Nephron (organoid): ENCODE data around the gene SRF.

Experiments
- H3K27ac Mint-ChIP-seq, 3 experiments: 2 replicates each; pipeline ENCODE4 v1.8.0; 2020; ENCODE audit warnings: mixed read lengths in 3 of 3, mild to moderate bottlenecking in 2 of 3, moderate library complexity in 1 of 3
- H3K27me3 Mint-ChIP-seq: 2 replicates; pipeline ENCODE4 v1.8.0; 2021; ENCODE audit warnings: low read depth, mild to moderate bottlenecking, moderate library complexity, mixed read lengths
- H3K36me3 Mint-ChIP-seq: 2 replicates; pipeline ENCODE4 v1.8.0; 2020; ENCODE audit warnings: low read depth, mixed read lengths
- H3K4me1 Mint-ChIP-seq: 2 replicates; pipeline ENCODE4 v1.8.0; 2020; ENCODE audit warnings: mixed read lengths
- H3K4me3 Mint-ChIP-seq, 3 experiments: 2 replicates each; pipeline ENCODE4 v1.8.0; 2020; ENCODE audit warnings: mild to moderate bottlenecking in 3 of 3, mixed read lengths in 3 of 3, moderate library complexity in 2 of 3
- H3K9me3 Mint-ChIP-seq: 2 replicates; pipeline ENCODE4 v1.8.0; 2020; ENCODE audit warnings: mixed read lengths
- TF ChIP-seq, protein P1 (sequence below), 3 experiments: fragments of 200-600 bp; sonication (generic); IDR thresholded peaks; one replicate each; pipeline ENCODE4 v1.5.0; 2021; ENCODE audit warnings: antibody characterized with exemption in 3 of 3; ENCODE audit not compliant: unreplicated experiment in 3 of 3

The SRF gene

DNA sequence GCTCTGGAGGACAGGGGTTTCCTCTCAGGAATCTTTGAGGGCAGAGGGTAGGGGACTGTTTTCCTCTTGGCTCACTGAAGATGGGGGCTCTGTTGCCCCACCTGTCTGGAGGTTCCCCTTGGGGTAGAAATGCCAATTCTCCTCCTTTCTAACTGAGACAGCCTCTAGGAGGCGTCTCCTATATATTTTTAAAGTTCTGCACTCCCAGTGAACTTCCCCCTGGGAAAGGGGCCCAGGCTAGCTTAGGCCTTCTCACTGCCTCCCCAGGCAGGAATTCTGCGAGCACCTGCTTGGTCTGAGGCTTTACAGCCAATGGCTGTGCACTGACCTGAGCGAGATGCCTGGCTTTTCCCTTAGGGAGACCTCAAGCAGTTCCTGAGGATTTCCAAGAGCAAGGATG is 24.8 kb upstream of the SRF start:
- Mint-ChIP-seq H3K27me3 (no peaks in the 10 kb centered on the region), H3K27ac (peak overlapping the region in 1 of 3 experiments; percentile 67), H3K9me3 (no peaks in the 10 kb centered on the region), H3K4me3 (no peak overlapping the region), H3K36me3 (peaks cover 39% of the 10 kb centered on the region), H3K4me1 (peaks cover 23% of the 10 kb centered on the region)
- TF ChIP-seq, protein P1, sequence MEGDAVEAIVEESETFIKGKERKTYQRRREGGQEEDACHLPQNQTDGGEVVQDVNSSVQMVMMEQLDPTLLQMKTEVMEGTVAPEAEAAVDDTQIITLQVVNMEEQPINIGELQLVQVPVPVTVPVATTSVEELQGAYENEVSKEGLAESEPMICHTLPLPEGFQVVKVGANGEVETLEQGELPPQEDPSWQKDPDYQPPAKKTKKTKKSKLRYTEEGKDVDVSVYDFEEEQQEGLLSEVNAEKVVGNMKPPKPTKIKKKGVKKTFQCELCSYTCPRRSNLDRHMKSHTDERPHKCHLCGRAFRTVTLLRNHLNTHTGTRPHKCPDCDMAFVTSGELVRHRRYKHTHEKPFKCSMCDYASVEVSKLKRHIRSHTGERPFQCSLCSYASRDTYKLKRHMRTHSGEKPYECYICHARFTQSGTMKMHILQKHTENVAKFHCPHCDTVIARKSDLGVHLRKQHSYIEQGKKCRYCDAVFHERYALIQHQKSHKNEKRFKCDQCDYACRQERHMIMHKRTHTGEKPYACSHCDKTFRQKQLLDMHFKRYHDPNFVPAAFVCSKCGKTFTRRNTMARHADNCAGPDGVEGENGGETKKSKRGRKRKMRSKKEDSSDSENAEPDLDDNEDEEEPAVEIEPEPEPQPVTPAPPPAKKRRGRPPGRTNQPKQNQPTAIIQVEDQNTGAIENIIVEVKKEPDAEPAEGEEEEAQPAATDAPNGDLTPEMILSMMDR (IDR thresholded peaks at IDR 0.05; ENCODE audit: unreplicated experiment in 3 of 3): no peak

DNA sequence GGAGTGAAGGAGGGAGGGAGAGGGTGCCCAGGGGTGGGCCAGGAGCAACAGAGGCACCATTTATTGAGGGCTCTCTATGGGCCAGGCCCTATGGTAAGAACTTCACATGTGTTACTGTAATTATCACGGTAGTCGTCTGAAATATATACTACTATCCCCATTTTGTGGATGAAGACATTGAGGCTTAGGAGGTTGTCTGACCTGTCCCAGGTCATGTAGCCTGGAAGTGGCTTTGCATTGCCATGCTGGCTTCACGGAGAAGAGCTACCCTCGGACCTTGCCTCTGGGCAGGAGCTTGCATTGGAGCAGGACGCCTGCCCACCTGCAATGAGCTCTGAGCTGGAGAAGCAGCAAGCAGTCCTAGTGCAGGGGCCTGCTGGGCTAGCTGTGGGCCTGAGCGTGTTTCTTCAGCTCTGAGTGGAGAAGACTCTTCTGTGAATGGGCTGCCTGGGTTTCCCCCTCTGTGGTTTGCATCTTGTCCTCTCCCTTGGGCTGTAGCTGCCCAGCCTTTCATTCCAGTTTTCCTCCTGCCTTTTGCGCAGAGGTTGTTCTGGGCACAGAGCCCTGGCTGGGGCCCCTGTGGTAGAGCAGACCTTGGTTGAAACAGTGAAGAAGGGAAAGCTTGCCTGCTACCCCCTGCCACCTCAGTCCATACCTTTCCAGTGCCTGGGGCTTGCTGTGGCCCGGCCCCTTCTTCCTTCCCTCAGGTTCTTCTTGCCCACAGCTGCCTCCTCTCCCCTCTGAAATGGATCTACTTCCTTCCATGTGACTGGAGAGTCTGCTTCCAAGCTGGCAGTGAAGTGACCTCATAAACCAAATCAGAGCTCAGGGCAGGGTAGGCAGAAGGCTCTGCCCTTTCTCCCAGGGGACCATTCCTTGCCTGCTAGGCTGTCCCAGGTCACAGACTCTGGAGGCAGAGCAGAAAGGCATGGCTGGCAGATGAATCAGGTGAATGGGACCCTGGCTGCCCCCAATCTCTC is 24.1 kb upstream of the SRF start:
- peaks cover 38% of the 10 kb centered on the region for H3K36me3 Mint-ChIP-seq
- TF ChIP-seq, protein P1 (IDR thresholded peaks at IDR 0.05; ENCODE audit: unreplicated experiment in 3 of 3): no peak
- no peaks in the 10 kb centered on the region for H3K9me3 Mint-ChIP-seq
- H3K4me3 Mint-ChIP-seq: no peak overlapping the region
- peaks cover 20% of the 10 kb centered on the region for H3K4me1 Mint-ChIP-seq
- H3K27ac Mint-ChIP-seq: no peak overlapping the region
- H3K27me3 Mint-ChIP-seq: no peaks in the 10 kb centered on the region

DNA sequence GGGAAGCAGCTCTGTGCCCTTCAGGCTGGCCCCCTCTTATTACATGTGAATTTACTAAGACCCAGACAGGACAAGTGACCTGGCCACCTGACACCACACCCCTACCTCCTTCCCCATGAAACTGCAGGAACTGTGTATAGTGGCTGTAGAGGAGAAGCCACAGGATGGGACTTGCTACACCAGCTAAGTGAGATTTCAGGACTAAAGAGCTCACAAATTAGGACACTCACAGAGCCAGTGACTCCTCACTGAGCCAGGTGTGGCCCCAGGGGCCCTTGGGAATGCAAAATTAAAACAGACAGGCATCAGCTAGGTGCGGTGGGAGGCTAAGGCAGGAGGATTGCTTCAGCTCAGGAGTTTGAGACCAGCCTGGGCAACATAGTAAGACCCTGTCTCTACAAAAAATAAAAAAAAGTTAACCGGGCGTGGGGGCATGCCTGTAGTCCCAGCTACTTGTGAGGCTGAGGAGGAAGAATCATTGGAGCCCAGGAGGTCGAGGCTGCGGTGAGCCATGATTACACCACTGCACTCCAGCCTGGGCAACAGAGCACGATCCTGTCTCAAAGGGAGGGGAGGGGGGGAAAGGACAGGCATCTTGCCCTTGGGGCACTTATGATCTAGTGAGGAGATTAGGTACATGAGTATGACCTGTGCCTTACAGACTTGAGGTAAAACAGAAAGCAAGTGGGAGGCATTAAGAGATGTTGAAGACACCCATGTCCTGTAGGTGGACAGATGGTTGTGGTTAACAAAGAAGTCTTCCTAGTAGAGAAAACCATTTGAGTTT is 23.2 kb upstream of the SRF start:
- TF ChIP-seq, protein P1 (IDR thresholded peaks at IDR 0.05; ENCODE audit: unreplicated experiment in 3 of 3): no peak
- Mint-ChIP-seq H3K9me3 (no peaks in the 10 kb centered on the region), H3K4me3 (no peak overlapping the region), H3K4me1 (peaks cover 12% of the 10 kb centered on the region), H3K27ac (peak overlapping the region in 1 of 3 experiments; percentile 44), H3K27me3 (no peaks in the 10 kb centered on the region), H3K36me3 (peaks cover 40% of the 10 kb centered on the region)

DNA sequence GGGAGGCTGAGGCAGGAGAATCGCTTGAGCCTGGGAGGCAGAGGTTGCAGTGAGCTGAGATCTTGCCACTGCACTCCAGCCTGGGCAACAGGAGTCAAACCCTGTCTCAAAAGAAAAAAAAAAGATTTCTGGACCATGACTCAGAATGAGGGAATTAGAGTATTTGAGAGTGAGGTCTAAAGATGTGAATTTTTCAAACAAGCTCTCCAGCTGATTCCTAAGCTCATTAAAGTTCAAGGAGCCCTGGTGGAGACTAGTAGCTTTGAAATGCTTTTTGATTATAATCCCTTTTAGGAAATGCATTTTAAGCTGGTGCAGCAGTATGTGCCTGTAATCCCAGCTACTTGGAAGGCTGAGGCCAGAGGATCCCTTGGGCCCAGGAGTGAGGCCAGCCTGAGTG is 21.8 kb upstream of the SRF start:
- Mint-ChIP-seq H3K4me3 (no peak overlapping the region), H3K27me3 (no peaks in the 10 kb centered on the region), H3K36me3 (peaks cover 40% of the 10 kb centered on the region), H3K9me3 (no peaks in the 10 kb centered on the region), H3K27ac (no peak overlapping the region), H3K4me1 (no peaks in the 10 kb centered on the region)
- TF ChIP-seq, protein P1 (IDR thresholded peaks at IDR 0.05; ENCODE audit: unreplicated experiment in 3 of 3): no peak

DNA sequence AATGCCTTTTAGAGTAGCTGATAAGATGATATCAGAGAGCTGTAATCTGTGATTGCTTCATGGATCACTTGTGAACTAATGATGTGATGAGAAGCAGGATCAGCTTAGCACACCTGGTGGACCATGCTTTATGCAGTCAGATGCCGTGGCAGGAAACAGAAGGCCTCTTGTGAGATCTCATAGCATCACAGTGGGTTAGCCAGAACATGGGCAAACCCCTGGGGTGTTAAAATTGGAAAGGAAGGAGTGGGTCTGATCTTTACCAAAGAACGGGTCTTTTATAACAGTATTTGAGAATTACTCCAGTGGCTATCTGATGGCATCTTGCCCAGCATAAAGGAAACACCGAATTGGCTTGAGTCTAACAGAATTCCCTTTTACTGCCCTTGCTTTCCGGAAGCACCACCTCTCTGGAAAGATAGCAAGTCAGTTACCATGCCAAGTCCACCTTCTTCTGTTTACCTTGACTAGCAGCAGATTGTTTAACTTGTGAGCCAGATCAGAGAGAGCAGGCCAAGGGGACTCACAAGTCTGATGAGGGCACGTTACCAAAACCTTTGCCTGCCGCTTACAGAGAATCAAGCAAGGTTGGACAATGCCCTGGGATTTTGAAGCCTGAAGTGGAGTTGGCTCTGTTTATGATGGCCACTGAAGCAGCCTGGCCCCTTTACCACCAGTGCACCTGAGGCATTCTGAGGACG is 20.9 kb upstream of the SRF start:
- Mint-ChIP-seq H3K27ac (no peak overlapping the region), H3K9me3 (no peaks in the 10 kb centered on the region), H3K4me3 (no peak overlapping the region), H3K4me1 (no peaks in the 10 kb centered on the region), H3K27me3 (no peaks in the 10 kb centered on the region), H3K36me3 (peaks cover 31% of the 10 kb centered on the region)
- TF ChIP-seq, protein P1 (IDR thresholded peaks at IDR 0.05; ENCODE audit: unreplicated experiment in 3 of 3): no peak
